Measurements from ENCODE around the gene GULP1.

DNA sequence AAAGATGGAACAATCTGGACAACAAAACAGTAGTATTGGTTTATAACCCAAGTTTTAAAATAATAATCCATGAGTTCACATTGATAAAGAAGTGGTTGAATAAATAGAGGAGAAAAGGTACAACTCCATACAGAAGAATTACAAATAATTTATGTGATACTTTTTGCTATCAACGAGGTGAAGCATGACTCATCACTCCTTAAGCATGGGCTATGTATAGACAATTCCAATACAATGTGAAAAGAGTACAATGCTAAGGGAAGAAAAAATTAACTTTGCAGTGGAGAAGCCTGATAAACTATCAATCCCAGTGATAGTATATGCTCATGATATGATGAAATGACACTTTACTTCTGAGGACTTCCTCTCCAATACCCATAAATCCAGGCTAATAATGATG is 312.9 kb downstream of the GULP1 start:
- TF ChIP-seq, protein P1, sequence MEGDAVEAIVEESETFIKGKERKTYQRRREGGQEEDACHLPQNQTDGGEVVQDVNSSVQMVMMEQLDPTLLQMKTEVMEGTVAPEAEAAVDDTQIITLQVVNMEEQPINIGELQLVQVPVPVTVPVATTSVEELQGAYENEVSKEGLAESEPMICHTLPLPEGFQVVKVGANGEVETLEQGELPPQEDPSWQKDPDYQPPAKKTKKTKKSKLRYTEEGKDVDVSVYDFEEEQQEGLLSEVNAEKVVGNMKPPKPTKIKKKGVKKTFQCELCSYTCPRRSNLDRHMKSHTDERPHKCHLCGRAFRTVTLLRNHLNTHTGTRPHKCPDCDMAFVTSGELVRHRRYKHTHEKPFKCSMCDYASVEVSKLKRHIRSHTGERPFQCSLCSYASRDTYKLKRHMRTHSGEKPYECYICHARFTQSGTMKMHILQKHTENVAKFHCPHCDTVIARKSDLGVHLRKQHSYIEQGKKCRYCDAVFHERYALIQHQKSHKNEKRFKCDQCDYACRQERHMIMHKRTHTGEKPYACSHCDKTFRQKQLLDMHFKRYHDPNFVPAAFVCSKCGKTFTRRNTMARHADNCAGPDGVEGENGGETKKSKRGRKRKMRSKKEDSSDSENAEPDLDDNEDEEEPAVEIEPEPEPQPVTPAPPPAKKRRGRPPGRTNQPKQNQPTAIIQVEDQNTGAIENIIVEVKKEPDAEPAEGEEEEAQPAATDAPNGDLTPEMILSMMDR (optimal IDR thresholded peaks at IDR 0.05 in 1 of 3, IDR thresholded peaks at IDR 0.05 in 1 of 3, conservative IDR thresholded peaks at IDR 0.05 in 1 of 3; ENCODE audit: extremely low read depth in 1 of 3, insufficient read depth in 2 of 3, low read length in 3 of 3) = no peak
- TF ChIP-seq EZH2 (IDR thresholded peaks at IDR 0.05; ENCODE audit: low read length) = no peak
